HCT116 (cell line): ENCODE measurements around the gene NPTX1. TPM values are rescaled to one million over a fixed set of nuclear protein-coding genes. Genes with fewer than 3 reads are reported as not detected.

ENCODE experiments used
- ATAC-seq: fragments of 200-7000 bp; cut with Tn5 transposase; 2 replicates; pipeline ENCODE4 v1.9.1; 2020; ENCODE audit warnings: mild to moderate bottlenecking, moderate library complexity
- BruUV-seq: library from RNA; stranded (reverse); fragments of 400-500 nt; replicated peaks from 2 replicates; lab custom pipeline; 2021; lab: Mats Ljungman, UMichigan
- CTCF ChIA-PET: fragments of 300-600 bp; sonication (Branson Sonifier 250); formaldehyde crosslinking; loops from one replicate; lab custom pipeline; 2021; ENCODE audit warnings: antibody characterized with exemption; lab: Charles Lee
- POLR2A ChIA-PET: fragments of 300-600, 350-600 bp; sonication (Branson Sonifier 250); formaldehyde crosslinking; loops from one replicate; lab custom pipeline; 2021; ENCODE audit warnings: antibody characterized with exemption; lab: Charles Lee
- RAD21 ChIA-PET, 2 experiments: fragments of 300-600 bp; sonication (Branson Sonifier 250); formaldehyde crosslinking; loops; one replicate each; lab custom pipeline; 2023; ENCODE audit warnings: low total read pairs in 2 of 2; ENCODE audit not compliant: uncharacterized antibody in 2 of 2, unreplicated experiment in 2 of 2, low non-redundant PET in 1 of 2; lab: Charles Lee
- DNase-seq: peaks from one replicate; pipeline ENCODE4 v3.0.0-alpha.2; 2010; ENCODE audit warnings: low read depth, low spot score
- H2AFZ ChIP-seq: fragments of 200-600 bp; shearing (Covaris generic), sonication (generic); 2 replicates; pipeline ENCODE4 v1.6.1; 2017; ENCODE audit warnings: low read depth, mixed run types, mixed read lengths, antibody characterized with exemption, low read length; ENCODE audit not compliant: poor library complexity, severe bottlenecking
- H3K27ac ChIP-seq: 2 replicates; pipeline ENCODE4 v1.5.1; 2012; ENCODE audit warnings: low read depth, low read length
- H3K27me3 ChIP-seq: fragments of 200-600 bp; sonication (generic); 2 replicates; pipeline ENCODE4 v1.6.1; 2016; ENCODE audit warnings: mixed run types, low read length, mixed read lengths; ENCODE audit not compliant: insufficient read depth
- H3K36me3 ChIP-seq, 2 experiments: fragments of 200-500 bp in 1 of 2; fragments of 200-600 bp in 1 of 2; sonication (Bioruptor generic) in 1 of 2; sonication (generic) in 1 of 2; 2 replicates each; pipeline versions ENCODE4 v1.5.1 to v1.6.1; 2014 to 2016; ENCODE audit warnings: low read length in 2 of 2, inconsistent platforms in 1 of 2, mixed read lengths in 1 of 2, mixed run types in 1 of 2; ENCODE audit not compliant: insufficient read depth in 2 of 2, control insufficient read depth in 1 of 2
- H3K4me1 ChIP-seq, 2 experiments: fragments of 200-600 bp in 1 of 2; sonication (generic) in 1 of 2; 2 replicates each; pipeline versions ENCODE4 v1.5.1 to v1.6.1; 2012 to 2017; ENCODE audit warnings: low read length in 2 of 2, inconsistent platforms in 1 of 2, mild to moderate bottlenecking in 1 of 2, mixed read lengths in 1 of 2, mixed run types in 1 of 2, moderate library complexity in 1 of 2; ENCODE audit not compliant: insufficient read depth in 2 of 2, control insufficient read depth in 1 of 2
- H3K4me2 ChIP-seq: fragments of 200-600 bp; sonication (generic); 2 replicates; pipeline ENCODE4 v1.6.1; 2017; ENCODE audit warnings: mixed run types, low read length, mixed read lengths
- H3K4me3 ChIP-seq, 2 experiments: fragments of 200-600 bp in 1 of 2; sonication (generic) in 1 of 2; replicated peaks in 1 of 2; 2 replicates each; pipeline ENCODE4 v1.5.1; 2011 to 2016; ENCODE audit warnings: low read length in 2 of 2, control low read depth in 1 of 2, low read depth in 1 of 2, mild to moderate bottlenecking in 1 of 2, mixed read lengths in 1 of 2, mixed run types in 1 of 2
- H3K79me2 ChIP-seq: fragments of 200-600 bp; sonication (generic); 2 replicates; pipeline ENCODE4 v1.6.1; 2017; ENCODE audit warnings: mild to moderate bottlenecking, mixed run types, low read length, moderate library complexity, mixed read lengths; ENCODE audit not compliant: insufficient read depth
- H3K9ac ChIP-seq: fragments of 200-600 bp; sonication (generic); 2 replicates; pipeline ENCODE4 v1.6.1; 2016; ENCODE audit warnings: low read length, mixed read lengths
- H3K9me2 ChIP-seq: fragments of 200-600 bp; sonication (generic), shearing (Covaris generic); 2 replicates; pipeline ENCODE4 v1.6.1; 2017; ENCODE audit warnings: mixed run types, mild to moderate bottlenecking, moderate library complexity; ENCODE audit not compliant: insufficient read depth
- H3K9me3 ChIP-seq, 2 experiments: fragments of 200-500 bp in 1 of 2; fragments of 200-600 bp in 1 of 2; sonication (Bioruptor generic) in 1 of 2; sonication (generic) in 1 of 2; 2 replicates each; pipeline ENCODE4 v1.6.1; 2014 to 2017; ENCODE audit warnings: low read length in 2 of 2, mixed read lengths in 2 of 2, inconsistent platforms in 1 of 2, low read depth in 1 of 2, mild to moderate bottlenecking in 1 of 2, mixed run types in 1 of 2, moderate library complexity in 1 of 2; ENCODE audit not compliant: control insufficient read depth in 1 of 2, insufficient read depth in 1 of 2
- H4K20me1 ChIP-seq: fragments of 200-600 bp; sonication (generic), shearing (Covaris generic); 2 replicates; pipeline ENCODE4 v1.6.1; 2017; ENCODE audit warnings: mixed run types, mild to moderate bottlenecking, moderate library complexity; ENCODE audit not compliant: insufficient read depth
- CBX3 ChIP-seq: IDR thresholded peaks from 2 replicates; pipeline ENCODE4 v1.6.1; 2012; ENCODE audit warnings: low read depth
- CTCF ChIP-seq, 3 experiments: fragments of 200-600 bp in 1 of 3; sonication (generic) in 1 of 3; IDR thresholded peaks in 2 of 3; conservative IDR thresholded peaks in 1 of 3; 2 replicates each; pipeline ENCODE4 v1.5.1; 2012 to 2017; ENCODE audit warnings: low read depth in 2 of 3, low read length in 2 of 3, antibody characterized with exemption in 1 of 3, borderline replicate concordance in 1 of 3, control low read depth in 1 of 3, mild to moderate bottlenecking in 1 of 3, mixed read lengths in 1 of 3, mixed run types in 1 of 3, moderate library complexity in 1 of 3; ENCODE audit not compliant: insufficient read depth in 1 of 3
- EZH2phosphoT487 ChIP-seq: fragments of 200-600 bp; IDR thresholded peaks from 2 replicates; pipeline ENCODE4 v1.6.1; 2018; ENCODE audit warnings: antibody characterized with exemption, borderline replicate concordance
- FOSL1 ChIP-seq: IDR thresholded peaks from 2 replicates; pipeline ENCODE4 v1.6.1; 2012; ENCODE audit warnings: low read depth
- MAX ChIP-seq: IDR thresholded peaks from 2 replicates; pipeline ENCODE4 v1.6.1; 2012
- POLR2A ChIP-seq: IDR thresholded peaks from 2 replicates; pipeline ENCODE4 v1.7.0; 2011; ENCODE audit warnings: borderline replicate concordance; ENCODE audit not compliant: insufficient read depth, insufficient read length; ENCODE audit errors: extremely low read depth
- POLR2AphosphoS5 ChIP-seq: IDR thresholded peaks from 2 replicates; pipeline ENCODE4 v1.6.1; 2011; ENCODE audit warnings: mild to moderate bottlenecking, low read depth, low read length, moderate library complexity
- RAD21 ChIP-seq: IDR thresholded peaks from 2 replicates; pipeline ENCODE4 v1.6.1; 2012; ENCODE audit warnings: low read depth, mild to moderate bottlenecking
- REST ChIP-seq: IDR thresholded peaks from 2 replicates; pipeline ENCODE4 v1.6.1; 2012; ENCODE audit warnings: low read depth
- SRF ChIP-seq: IDR thresholded peaks from 2 replicates; pipeline ENCODE4 v1.6.1; 2012; ENCODE audit warnings: low read depth
- TCF7L2 ChIP-seq: IDR thresholded peaks from 2 replicates; pipeline ENCODE4 v1.7.0; 2011; ENCODE audit warnings: borderline replicate concordance, inconsistent platforms; ENCODE audit not compliant: insufficient read depth, insufficient read length; ENCODE audit errors: extremely low read depth
- YY1 ChIP-seq: IDR thresholded peaks from 2 replicates; pipeline ENCODE4 v1.6.1; 2011; ENCODE audit warnings: low read length, low read depth, moderate library complexity, mild to moderate bottlenecking; ENCODE audit not compliant: insufficient replicate concordance; ENCODE audit errors: extremely low read depth
- intact Hi-C: fragments of 100-400 bp; cut with micrococcal nuclease; formaldehyde crosslinking; loops from 2 replicates; pipeline ENCODE4 v1.10.0; 2022
- total RNA-seq: library from RNA; stranded (reverse); gene quantifications from one replicate; pipeline ENCODE4 v1.2.1, GENCODE V29; 2021; ENCODE audit not compliant: unreplicated experiment

Gene NPTX1
- total RNA-seq, 1 experiment from 2014 or later, result 0.15 TPM

- TF ChIP-seq REST, result no peak
- no peak for TF ChIP-seq YY1
Measured at GRCh38 chr17:80470603-80471002, 5.8 kb downstream of the NPTX1 start (continued).

GRCh38 chr17:80469667-80470066 is 6.7 kb downstream of the NPTX1 start:
- TF ChIP-seq POLR2AphosphoS5 (no peak), FOSL1 (no peak), EZH2phosphoT487 (no peak), CBX3 (no peak), TCF7L2 (no peak), RAD21 (no peak), POLR2A (no peak), SRF (no peak), MAX (no peak), CTCF (IDR thresholded peaks at IDR 0.05 in 2 of 3, conservative IDR thresholded peaks at IDR 0.05 in 1 of 3; ENCODE audit: borderline replicate concordance in 1 of 3, insufficient read depth in 1 of 3, low read depth in 2 of 3, low read length in 2 of 3) (no peak), REST (no peak)
- Histone ChIP-seq H4K20me1 (no peaks in the 10 kb centered on the region), H3K79me2 (no peaks in the 10 kb centered on the region), H3K4me1 (peaks cover 7 to 12% of the 10 kb centered on the region in 2 experiments), H3K4me2 (no peak overlapping the region), H3K4me3 (no peak overlapping the region), H2AFZ (no peak overlapping the region), H3K9ac (no peak overlapping the region), H3K9me2 (no peaks in the 10 kb centered on the region), H3K27me3 (0 out of 2 replicates have a peak, but pooled peaks cover 9% of the 10 kb centered on the region), H3K36me3 (no peaks in the 10 kb centered on the region), H3K27ac (no peak overlapping the region), H3K9me3 (no peaks in the 10 kb centered on the region)
- RAD21 ChIA-PET, result no interaction called here
- DNase-seq (no peak), ATAC-seq (no peak)
- POLR2A ChIA-PET, result no interaction called here
- BruUV-seq, result no TSS peak
- intact Hi-C loops, result no loop called here
- CTCF ChIA-PET, result no interaction called here
